Fibroblast of lung (primary cell): ENCODE results near the gene GLDN. TPM values are rescaled to one million over a fixed set of nuclear protein-coding genes. Genes with fewer than 3 reads are reported as not detected.

ENCODE experiments used
- DNase-seq, 2 donors: peaks; one replicate each; pipeline versions ENCODE4 v3.0.0 to v3.0.0-alpha.2; 2010; ENCODE audit warnings: low read depth in 2 of 2
- H2AFZ ChIP-seq: 2 replicates; pipeline ENCODE4 v1.5.1; 2012; ENCODE audit warnings: low read length, control low read depth, inconsistent platforms
- H3K27ac ChIP-seq: 2 replicates; pipeline ENCODE4 v1.5.1; 2011; ENCODE audit warnings: low read length, control low read depth; ENCODE audit not compliant: insufficient read depth
- H3K27me3 ChIP-seq: 2 replicates; pipeline ENCODE4 v1.5.1; 2011; ENCODE audit warnings: mild to moderate bottlenecking, low read length; ENCODE audit not compliant: control insufficient read depth, insufficient read depth
- H3K36me3 ChIP-seq: 2 replicates; pipeline ENCODE4 v1.5.1; 2011; ENCODE audit warnings: low read length; ENCODE audit not compliant: control insufficient read depth, insufficient read depth
- H3K4me1 ChIP-seq: 2 replicates; pipeline ENCODE4 v1.5.1; 2011; ENCODE audit warnings: low read length; ENCODE audit not compliant: control insufficient read depth, insufficient read depth; ENCODE audit errors: extremely low read depth
- H3K4me2 ChIP-seq: 2 replicates; pipeline ENCODE4 v1.5.1; 2011; ENCODE audit warnings: low read length, control low read depth; ENCODE audit not compliant: insufficient read depth; ENCODE audit errors: extremely low read depth
- H3K4me3 ChIP-seq, 4 experiments: fragments of 200-600 bp in 1 of 4; sonication (generic) in 1 of 4; replicated peaks in 1 of 4; 2 replicates each; pipeline ENCODE4 v1.5.1; 2011 to 2016; ENCODE audit warnings: low read length in 4 of 4, low read depth in 3 of 4, mild to moderate bottlenecking in 3 of 4, control low read depth in 2 of 4, inconsistent platforms in 1 of 4, mixed read lengths in 1 of 4; ENCODE audit not compliant: insufficient read depth in 1 of 4; ENCODE audit errors: control extremely low read depth in 1 of 4
- H3K79me2 ChIP-seq: 2 replicates; pipeline ENCODE4 v1.5.1; 2012; ENCODE audit warnings: mild to moderate bottlenecking, low read length, inconsistent platforms; ENCODE audit not compliant: control insufficient read depth, insufficient read depth
- H3K9ac ChIP-seq: 2 replicates; pipeline ENCODE4 v1.5.1; 2011; ENCODE audit warnings: mild to moderate bottlenecking, low read length, control low read depth; ENCODE audit not compliant: insufficient read depth
- H3K9me3 ChIP-seq: 2 replicates; pipeline ENCODE4 v1.5.1; 2012; ENCODE audit warnings: low read depth, low read length; ENCODE audit not compliant: control insufficient read depth, insufficient read depth
- H4K20me1 ChIP-seq: 2 replicates; pipeline ENCODE4 v1.5.1; 2011; ENCODE audit warnings: low read length; ENCODE audit not compliant: control insufficient read depth, insufficient read depth; ENCODE audit errors: extremely low read depth
- CTCF ChIP-seq, 2 donors: IDR thresholded peaks in 1 of 2; conservative IDR thresholded peaks in 1 of 2; 1 replicate in 1 of 2; 2 replicates in 1 of 2; pipeline ENCODE4 v1.5.1; 2011 to 2012; ENCODE audit warnings: low read length in 2 of 2, control low read depth in 1 of 2, inconsistent platforms in 1 of 2, low read depth in 1 of 2, mild to moderate bottlenecking in 1 of 2
- EZH2 ChIP-seq: IDR thresholded peaks from 2 replicates; pipeline ENCODE4 v1.5.1; 2012; ENCODE audit warnings: low read length, control low read depth, mild to moderate bottlenecking; ENCODE audit errors: missing control alignments
- polyA plus RNA-seq, 2 donors: library from polyadenylated mRNA; depleted of rRNA in 1 of 2; stranded (reverse) in 1 of 2; unstranded in 1 of 2; fragments of >200 nt; gene quantifications; 2 replicates each; pipeline ENCODE4 v1.2.1, GENCODE V29; 2011 to 2012; ENCODE audit warnings: missing spikeins in 1 of 2
- total RNA-seq: library from RNA; depleted of rRNA; stranded (reverse); fragments of >200 nt; gene quantifications from 2 replicates; pipeline ENCODE4 v1.2.1, GENCODE V29; 2014

The GLDN gene
- total and polyA plus RNA-seq, 2 donors (not counting 1 experiment from before 2014, with no cell fraction given): 1.8 to 50.7 TPM

DNA sequence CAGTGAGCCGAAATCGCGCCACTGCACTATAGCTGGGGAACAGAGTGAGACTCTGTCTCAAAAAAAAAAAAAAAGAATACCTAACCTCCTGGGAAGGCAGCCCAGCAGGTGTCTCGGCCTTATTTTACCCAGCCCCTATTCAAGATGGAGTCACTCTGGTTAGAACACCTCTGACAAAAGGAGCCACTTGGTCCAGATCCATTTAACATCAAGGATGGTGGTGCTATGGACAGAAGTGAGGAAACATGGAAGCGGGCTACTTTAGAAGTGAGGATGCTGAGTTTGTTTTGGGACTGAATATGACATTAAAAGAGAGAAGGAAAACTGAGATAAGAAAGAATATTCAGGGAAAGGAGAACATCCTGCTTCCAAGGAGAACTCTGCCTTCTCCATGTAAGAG lies 14.7 kb downstream of the GLDN start:
- no peaks in the 10 kb centered on the region for H3K79me2 ChIP-seq
- no peak overlapping the region for H3K4me2 ChIP-seq
- no peak overlapping the region for H3K9ac ChIP-seq
- H4K20me1 ChIP-seq: no peaks in the 10 kb centered on the region
- peaks cover 2% of the 10 kb centered on the region for H3K27me3 ChIP-seq
- no peak for TF ChIP-seq CTCF (conservative IDR thresholded peaks at IDR 0.05 in 1 of 2, IDR thresholded peaks at IDR 0.05 in 1 of 2; ENCODE audit: low read depth in 1 of 2, low read length in 2 of 2)
- no peak overlapping the region for H2AFZ ChIP-seq
- no peak overlapping the region for H3K4me3 ChIP-seq
- H3K27ac ChIP-seq: no peak overlapping the region
- H3K4me1 ChIP-seq: no peaks in the 10 kb centered on the region
- DNase-seq: no peak
- no peaks in the 10 kb centered on the region for H3K36me3 ChIP-seq
- H3K9me3 ChIP-seq: no peaks in the 10 kb centered on the region

- Histone ChIP-seq H3K9me3 (no peaks in the 10 kb centered on the region), H2AFZ (peak overlapping the region; percentile 19), H3K9ac (no peak overlapping the region), H3K4me2 (peak overlapping the region; percentile 25), H3K79me2 (no peaks in the 10 kb centered on the region), H3K27ac (no peak overlapping the region), H3K27me3 (peaks cover 2% of the 10 kb centered on the region), H3K4me3 (no peak overlapping the region), H3K4me1 (no peaks in the 10 kb centered on the region), H3K36me3 (no peaks in the 10 kb centered on the region), H4K20me1 (no peaks in the 10 kb centered on the region)
- DNase-seq: no peak
- TF ChIP-seq EZH2 (no peak), CTCF (conservative IDR thresholded peaks at IDR 0.05 in 1 of 2, IDR thresholded peaks at IDR 0.05 in 1 of 2; ENCODE audit: low read depth in 1 of 2, low read length in 2 of 2) (no peak)
These were observed 15.5 kb downstream of the GLDN start for GRCh38 chr15:51356983-51357382.

DNA sequence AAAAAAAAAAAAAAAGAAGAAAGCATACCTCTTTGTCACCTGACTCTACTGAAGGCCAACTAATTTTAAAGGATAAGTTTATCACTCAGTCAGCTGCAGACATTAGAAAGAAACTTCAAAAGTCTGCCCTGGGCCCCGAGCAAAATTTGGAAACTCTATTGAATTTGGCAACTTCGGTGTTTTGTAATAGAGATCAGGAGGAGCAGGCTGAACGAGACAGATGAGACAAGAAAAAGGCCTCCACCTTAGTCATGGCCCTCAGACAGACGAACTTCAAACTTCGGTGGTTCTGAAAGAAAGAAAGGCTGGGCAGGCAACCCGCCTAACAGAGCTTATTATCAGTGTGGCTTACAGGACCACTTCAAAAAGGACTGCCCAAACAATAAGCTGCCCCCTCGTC lies 18.5 kb downstream of the GLDN start:
- Histone ChIP-seq H3K9ac (no peak overlapping the region), H3K4me3 (no peak overlapping the region), H3K36me3 (no peaks in the 10 kb centered on the region), H3K27me3 (peaks cover 2% of the 10 kb centered on the region), H3K9me3 (no peaks in the 10 kb centered on the region), H3K27ac (no peak overlapping the region), H3K79me2 (no peaks in the 10 kb centered on the region), H2AFZ (no peak overlapping the region), H4K20me1 (no peaks in the 10 kb centered on the region), H3K4me1 (no peaks in the 10 kb centered on the region), H3K4me2 (no peak overlapping the region)
- TF ChIP-seq CTCF (conservative IDR thresholded peaks at IDR 0.05 in 1 of 2, IDR thresholded peaks at IDR 0.05 in 1 of 2; ENCODE audit: low read depth in 1 of 2, low read length in 2 of 2) (no peak), EZH2 (no peak)
- DNase-seq: no peak
